Endodermal cell (in vitro differentiated cells): ENCODE measurements around the gene CSTB. TPM values are rescaled to one million over a fixed set of nuclear protein-coding genes. Genes with fewer than 3 reads are reported as not detected.

ENCODE experiments used
- DNase-seq: peaks from one replicate; pipeline ENCODE4 v3.0.0-alpha.2; 2017
- H3K27ac ChIP-seq: 2 replicates; pipeline ENCODE4 v1.5.1; 2013; ENCODE audit warnings: mild to moderate bottlenecking, low read depth, low read length, moderate library complexity
- H3K27me3 ChIP-seq: 2 replicates; pipeline ENCODE4 v1.6.1; 2013; ENCODE audit warnings: mild to moderate bottlenecking, low read length, moderate library complexity; ENCODE audit not compliant: insufficient read depth, control insufficient read depth, poor library complexity, severe bottlenecking
- H3K36me3 ChIP-seq: 2 replicates; pipeline ENCODE4 v1.7.0; 2013; ENCODE audit warnings: mild to moderate bottlenecking, low read length, moderate library complexity; ENCODE audit not compliant: control insufficient read depth, insufficient read depth
- H3K4me1 ChIP-seq: one replicate; pipeline ENCODE4 v1.7.0; 2013; ENCODE audit warnings: low read length; ENCODE audit not compliant: control insufficient read depth, insufficient read depth
- H3K4me3 ChIP-seq: 2 replicates; pipeline ENCODE4 v1.5.1; 2013; ENCODE audit warnings: mild to moderate bottlenecking, low read length, moderate library complexity
- H3K9ac ChIP-seq: 2 replicates; pipeline ENCODE4 v1.6.1; 2013; ENCODE audit warnings: mild to moderate bottlenecking, low read length, moderate library complexity; ENCODE audit not compliant: poor library complexity, severe bottlenecking; ENCODE audit errors: extremely low read depth
- H3K9me3 ChIP-seq: 2 replicates; pipeline ENCODE4 v1.6.1; 2013; ENCODE audit warnings: mild to moderate bottlenecking, low read length, moderate library complexity; ENCODE audit not compliant: control insufficient read depth
- H3K27ac Mint-ChIP-seq: 2 replicates; pipeline ENCODE4 v1.8.0; 2020; ENCODE audit warnings: mixed read lengths
- H3K27me3 Mint-ChIP-seq: 2 replicates; pipeline ENCODE4 v1.8.0; 2021; ENCODE audit warnings: mild to moderate bottlenecking, mixed read lengths; ENCODE audit not compliant: insufficient read depth
- H3K36me3 Mint-ChIP-seq: 2 replicates; pipeline ENCODE4 v1.8.0; 2020; ENCODE audit warnings: low read depth, mixed read lengths
- H3K4me1 Mint-ChIP-seq: 2 replicates; pipeline ENCODE4 v1.8.0; 2020; ENCODE audit warnings: mixed read lengths
- H3K4me3 Mint-ChIP-seq: 2 replicates; pipeline ENCODE4 v1.8.0; 2020; ENCODE audit warnings: mild to moderate bottlenecking, moderate library complexity, mixed read lengths
- H3K9me3 Mint-ChIP-seq: 2 replicates; pipeline ENCODE4 v1.8.0; 2020; ENCODE audit warnings: mild to moderate bottlenecking, mixed read lengths
- WGBS, 2 experiments: methylation state at CpG; one replicate each; pipeline versions ENCODE4 v1.1.5 to v1.1.7; 2013; ENCODE audit warnings: missing lambda C conversion rate in 2 of 2, mixed read lengths in 1 of 2; ENCODE audit not compliant: insufficient coverage in 1 of 2, insufficient read length in 1 of 2; 5-methylcytosine and 5-hydroxymethylcytosine counted together
- total RNA-seq, 2 donors: library from RNA; stranded (reverse); fragmentation: NEBNext Ultra II Directional in 1 of 2; extraction: Animal tissue kit (Norgen Biotek cat#: 25700) in 1 of 2; gene quantifications; 2 replicates in 1 of 2; 3 replicates in 1 of 2; pipeline ENCODE4 v1.2.1, GENCODE V29; 2021
- TF ChIP-seq, protein P1 (sequence below): fragments of 200-600 bp; sonication (generic); conservative IDR thresholded peaks from 2 replicates; pipeline ENCODE4 v1.5.0; 2021; ENCODE audit warnings: antibody characterized with exemption, mild to moderate bottlenecking

Gene CSTB
- total RNA-seq, 2 donors from 2014 or later = 50.0 to 54.5 TPM

DNA sequence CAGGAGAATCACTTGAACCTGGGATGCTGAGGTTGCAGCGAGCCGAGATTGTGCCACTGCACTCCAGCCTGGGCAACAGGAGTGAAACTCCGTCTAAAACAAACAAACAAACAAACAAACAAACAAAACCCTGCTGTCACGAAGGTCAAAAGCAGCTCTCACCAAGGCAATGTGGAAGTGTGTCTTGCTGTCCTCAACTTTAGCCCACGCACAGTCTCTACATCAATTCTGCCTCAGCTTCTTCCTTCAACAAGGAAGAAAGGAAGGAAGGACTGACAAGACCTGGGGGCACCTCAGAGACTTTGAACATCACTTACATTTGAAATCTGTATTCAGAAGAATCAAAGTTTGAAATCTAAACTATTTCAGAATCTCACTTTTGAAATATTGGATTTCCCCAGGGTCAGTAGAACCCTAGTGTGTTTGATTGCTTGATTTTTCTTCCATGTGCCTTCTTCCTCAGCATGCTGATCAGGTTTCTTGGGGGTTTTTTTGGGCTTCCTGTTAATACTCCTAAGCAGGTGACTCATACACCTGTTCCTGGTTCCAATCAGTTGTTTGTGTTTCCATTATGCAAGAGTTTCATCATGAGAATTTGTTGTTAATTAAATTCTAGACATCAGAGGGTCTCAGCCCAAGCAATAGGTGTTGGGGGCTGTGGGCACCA lies 6.5 kb upstream of the CSTB start:
- Mint-ChIP-seq H3K27me3 (peaks cover 2% of the 10 kb centered on the region), H3K36me3 (no peaks in the 10 kb centered on the region), H3K9me3 (no peaks in the 10 kb centered on the region), H3K4me3 (no peak overlapping the region), H3K27ac (no peak overlapping the region), H3K4me1 (peaks cover 9% of the 10 kb centered on the region)
- TF ChIP-seq, protein P1, sequence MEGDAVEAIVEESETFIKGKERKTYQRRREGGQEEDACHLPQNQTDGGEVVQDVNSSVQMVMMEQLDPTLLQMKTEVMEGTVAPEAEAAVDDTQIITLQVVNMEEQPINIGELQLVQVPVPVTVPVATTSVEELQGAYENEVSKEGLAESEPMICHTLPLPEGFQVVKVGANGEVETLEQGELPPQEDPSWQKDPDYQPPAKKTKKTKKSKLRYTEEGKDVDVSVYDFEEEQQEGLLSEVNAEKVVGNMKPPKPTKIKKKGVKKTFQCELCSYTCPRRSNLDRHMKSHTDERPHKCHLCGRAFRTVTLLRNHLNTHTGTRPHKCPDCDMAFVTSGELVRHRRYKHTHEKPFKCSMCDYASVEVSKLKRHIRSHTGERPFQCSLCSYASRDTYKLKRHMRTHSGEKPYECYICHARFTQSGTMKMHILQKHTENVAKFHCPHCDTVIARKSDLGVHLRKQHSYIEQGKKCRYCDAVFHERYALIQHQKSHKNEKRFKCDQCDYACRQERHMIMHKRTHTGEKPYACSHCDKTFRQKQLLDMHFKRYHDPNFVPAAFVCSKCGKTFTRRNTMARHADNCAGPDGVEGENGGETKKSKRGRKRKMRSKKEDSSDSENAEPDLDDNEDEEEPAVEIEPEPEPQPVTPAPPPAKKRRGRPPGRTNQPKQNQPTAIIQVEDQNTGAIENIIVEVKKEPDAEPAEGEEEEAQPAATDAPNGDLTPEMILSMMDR = no peak
- Histone ChIP-seq H3K27me3 (no peaks in the 10 kb centered on the region), H3K9me3 (no peaks in the 10 kb centered on the region), H3K27ac (no peak overlapping the region), H3K9ac (no peak overlapping the region), H3K4me3 (no peak overlapping the region), H3K4me1 (no peaks in the 10 kb centered on the region), H3K36me3 (no peaks in the 10 kb centered on the region)
- no peak for DNase-seq
- 75 to 88% methylated on average over 3 to 5 of the region's 5 CpGs for WGBS, 2 experiments

DNA sequence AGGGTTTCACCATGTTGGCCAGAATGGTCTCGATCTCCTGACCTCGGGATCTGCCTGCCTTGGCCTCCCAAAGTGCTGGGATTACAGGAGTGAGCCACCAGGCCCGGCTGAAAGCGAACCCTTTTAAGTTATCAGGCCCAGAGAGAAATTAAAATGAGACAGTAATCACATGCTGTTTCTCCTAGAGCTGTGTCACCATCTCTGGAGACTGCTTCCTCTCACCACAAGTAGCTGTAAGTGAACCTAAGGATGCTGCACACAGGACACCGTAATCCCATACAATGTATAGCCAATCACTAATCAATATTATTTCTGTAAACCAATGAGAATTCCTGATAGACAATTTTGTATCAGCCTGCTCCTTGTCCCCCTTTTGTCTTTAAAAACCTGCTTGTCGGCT lies 5.7 kb upstream of the CSTB start:
- Mint-ChIP-seq H3K4me3 (no peak overlapping the region), H3K27ac (no peak overlapping the region), H3K9me3 (no peaks in the 10 kb centered on the region), H3K27me3 (peaks cover 2% of the 10 kb centered on the region), H3K36me3 (no peaks in the 10 kb centered on the region), H3K4me1 (peaks cover 9% of the 10 kb centered on the region)
- Histone ChIP-seq H3K9ac (no peak overlapping the region), H3K4me3 (no peak overlapping the region), H3K27me3 (no peaks in the 10 kb centered on the region), H3K4me1 (no peaks in the 10 kb centered on the region), H3K27ac (no peak overlapping the region), H3K9me3 (no peaks in the 10 kb centered on the region), H3K36me3 (no peaks in the 10 kb centered on the region)
- TF ChIP-seq, protein P1 = no peak
- no peak for DNase-seq
- 82 to 85% methylated on average over 6 of the region's 6 CpGs for WGBS, 2 experiments

DNA sequence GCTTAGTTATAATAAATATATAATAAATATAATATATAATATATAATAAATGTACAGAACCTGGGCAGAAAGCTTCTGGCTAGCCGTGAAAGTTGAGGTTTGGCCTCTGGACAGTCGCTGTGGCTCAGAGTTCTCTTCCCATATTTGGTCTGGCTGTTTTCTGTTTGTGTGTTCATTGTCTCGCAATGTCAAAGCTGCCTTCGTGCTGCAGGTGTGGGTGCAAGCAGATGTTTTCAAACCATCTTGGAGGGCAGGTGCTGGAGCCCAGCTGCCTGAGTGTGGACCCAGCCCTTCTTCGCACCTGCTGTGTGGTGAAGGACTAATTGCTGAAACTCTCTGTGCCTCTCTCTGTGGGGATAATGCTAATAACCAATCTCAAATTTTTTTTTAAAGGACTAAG lies 3.6 kb upstream of the CSTB start:
- Histone ChIP-seq H3K27me3 (no peaks in the 10 kb centered on the region), H3K9ac (no peak overlapping the region), H3K9me3 (no peaks in the 10 kb centered on the region), H3K4me1 (no peaks in the 10 kb centered on the region), H3K4me3 (no peak overlapping the region), H3K36me3 (no peaks in the 10 kb centered on the region), H3K27ac (no peak overlapping the region)
- Mint-ChIP-seq H3K4me1 (peaks cover 14% of the 10 kb centered on the region), H3K27me3 (no peaks in the 10 kb centered on the region), H3K36me3 (peaks cover 4% of the 10 kb centered on the region), H3K9me3 (no peaks in the 10 kb centered on the region), H3K4me3 (no peak overlapping the region), H3K27ac (no peak overlapping the region)
- 81 to 93% methylated on average over 2 to 5 of the region's 5 CpGs for WGBS, 2 experiments
- no peak for DNase-seq
- TF ChIP-seq, protein P1 = no peak
